Gastroesophageal sphincter (tissue), 4 donors: ENCODE data around the gene LRP1-AS. TPM values are rescaled to one million over a fixed set of nuclear protein-coding genes. Genes with fewer than 3 reads are reported as not detected.

ENCODE experiments used
- ATAC-seq: fragments of 150-250 bp; one replicate; pipeline ENCODE4 v1.9.1; 2016; ENCODE audit warnings: mild to moderate bottlenecking, moderate library complexity
- H3K27ac ChIP-seq, 4 donors: fragments of 200-600 bp; sonication (generic) in 3 of 4; 1 replicate in 3 of 4; 2 replicates in 1 of 4; pipeline ENCODE4 v1.5.1; 2016 to 2019
- H3K27me3 ChIP-seq: fragments of 200-600 bp; sonication (generic); one replicate; pipeline ENCODE4 v1.5.1; 2019
- H3K36me3 ChIP-seq, 2 donors: fragments of 200-600 bp; sonication (generic); one replicate each; pipeline ENCODE4 v1.5.1; 2019; ENCODE audit warnings: control low read depth in 1 of 2
- H3K4me1 ChIP-seq, 3 donors: fragments of 200-600 bp; sonication (generic); 1 replicate in 2 of 3; 2 replicates in 1 of 3; pipeline ENCODE4 v1.5.1; 2016 to 2019; ENCODE audit warnings: control low read depth in 2 of 3
- H3K4me3 ChIP-seq, 2 donors: fragments of 200-600 bp; sonication (generic); one replicate each; pipeline ENCODE4 v1.5.1; 2019; ENCODE audit warnings: mild to moderate bottlenecking in 1 of 2, moderate library complexity in 1 of 2
- H3K9me3 ChIP-seq, 3 donors: fragments of 200-600 bp; sonication (generic); one replicate each; pipeline ENCODE4 v1.5.1; 2017 to 2019; ENCODE audit warnings: control low read depth in 2 of 3
- EP300 ChIP-seq: sonication (generic); formaldehyde crosslinking; IDR thresholded peaks from one replicate; pipeline ENCODE4 v1.6.1; 2017; ENCODE audit warnings: antibody characterized with exemption, mild to moderate bottlenecking
- POLR2A ChIP-seq, 2 donors: fragments of 450-650 bp; IDR thresholded peaks; one replicate each; pipeline ENCODE4 v1.6.1; 2017; ENCODE audit warnings: antibody characterized with exemption in 2 of 2, mild to moderate bottlenecking in 2 of 2, moderate library complexity in 1 of 2
- POLR2AphosphoS5 ChIP-seq: sonication (generic); formaldehyde crosslinking; IDR thresholded peaks from one replicate; pipeline ENCODE4 v1.6.1; 2017; ENCODE audit warnings: antibody characterized with exemption
- WGBS, 2 donors: methylation state at CpG; one replicate each; pipeline ENCODE4 v1.1.5; 2018; ENCODE audit warnings: low coverage in 1 of 2; 5-methylcytosine and 5-hydroxymethylcytosine counted together
- total RNA-seq, 4 donors: library from RNA; depleted of rRNA; stranded (reverse); fragments of >200 nt; gene quantifications; one replicate each; pipeline ENCODE4 v1.1.0, GENCODE V29; 2016
- TF ChIP-seq, protein P1 (sequence below), 4 experiments: fragments of 200-600 bp in 2 of 4; fragments of 450-650 bp in 2 of 4; sonication (generic) in 1 of 4; IDR thresholded peaks; one replicate each; pipeline ENCODE4 v1.5.1; 2017 to 2019; ENCODE audit warnings: antibody characterized with exemption in 4 of 4, mild to moderate bottlenecking in 2 of 4, moderate library complexity in 2 of 4

LRP1-AS gene
- total RNA-seq, 4 donors from 2014 or later = not detected

DNA sequence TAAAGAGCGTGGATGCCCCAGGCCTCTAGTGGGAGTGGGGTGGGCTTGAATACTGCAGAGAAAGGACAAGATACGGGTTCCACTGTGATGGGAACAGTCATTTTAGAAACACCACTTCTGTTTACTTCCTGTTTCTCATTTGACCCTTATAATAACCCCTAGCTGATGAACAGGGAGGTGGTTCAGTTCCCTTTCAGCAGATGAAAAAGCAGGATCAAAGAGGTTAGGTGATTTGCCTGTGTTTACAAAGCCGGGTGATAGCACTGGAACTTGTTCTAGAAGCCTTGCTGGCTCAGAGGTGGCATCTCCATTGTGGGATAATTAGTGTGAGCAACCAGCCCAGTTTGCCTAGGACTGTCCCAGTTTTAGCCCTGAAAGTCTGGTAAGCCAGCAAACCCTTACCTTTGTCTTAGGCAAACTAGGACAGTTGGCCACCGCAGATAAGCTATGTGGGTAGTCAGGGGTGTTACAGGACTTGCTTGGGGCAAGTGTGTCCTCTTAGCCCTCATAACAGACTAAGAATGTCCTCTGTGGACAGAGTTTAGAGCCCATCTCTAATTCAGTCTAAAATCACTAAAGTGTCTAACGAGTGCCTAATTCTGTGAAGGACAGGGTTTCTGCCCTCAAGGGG is 7.5 kb upstream of the LRP1-AS start:
- H3K27ac ChIP-seq = peak overlapping the region in 2 of 4 donors; percentile 11 to 81
- 56 to 70% methylated on average over 3 to 4 of the region's 5 CpGs for WGBS, 2 donors
- H3K4me3 ChIP-seq = no peak overlapping the region
- H3K36me3 ChIP-seq = peaks cover 0 to 64% of the 10 kb centered on the region in 2 donors
- H3K4me1 ChIP-seq = peaks cover 0 to 77% (median 44%) of the 10 kb centered on the region in 3 donors
- no peaks in the 10 kb centered on the region for H3K27me3 ChIP-seq
- H3K9me3 ChIP-seq = no peaks in the 10 kb centered on the region
- no peak for TF ChIP-seq EP300
- TF ChIP-seq, protein P1, sequence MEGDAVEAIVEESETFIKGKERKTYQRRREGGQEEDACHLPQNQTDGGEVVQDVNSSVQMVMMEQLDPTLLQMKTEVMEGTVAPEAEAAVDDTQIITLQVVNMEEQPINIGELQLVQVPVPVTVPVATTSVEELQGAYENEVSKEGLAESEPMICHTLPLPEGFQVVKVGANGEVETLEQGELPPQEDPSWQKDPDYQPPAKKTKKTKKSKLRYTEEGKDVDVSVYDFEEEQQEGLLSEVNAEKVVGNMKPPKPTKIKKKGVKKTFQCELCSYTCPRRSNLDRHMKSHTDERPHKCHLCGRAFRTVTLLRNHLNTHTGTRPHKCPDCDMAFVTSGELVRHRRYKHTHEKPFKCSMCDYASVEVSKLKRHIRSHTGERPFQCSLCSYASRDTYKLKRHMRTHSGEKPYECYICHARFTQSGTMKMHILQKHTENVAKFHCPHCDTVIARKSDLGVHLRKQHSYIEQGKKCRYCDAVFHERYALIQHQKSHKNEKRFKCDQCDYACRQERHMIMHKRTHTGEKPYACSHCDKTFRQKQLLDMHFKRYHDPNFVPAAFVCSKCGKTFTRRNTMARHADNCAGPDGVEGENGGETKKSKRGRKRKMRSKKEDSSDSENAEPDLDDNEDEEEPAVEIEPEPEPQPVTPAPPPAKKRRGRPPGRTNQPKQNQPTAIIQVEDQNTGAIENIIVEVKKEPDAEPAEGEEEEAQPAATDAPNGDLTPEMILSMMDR (IDR thresholded peaks at IDR 0.05) = no peak
- ATAC-seq = no peak

GRCh38 chr12:57154076-57154475 is 6.7 kb upstream of the LRP1-AS start:
- no peak for ATAC-seq
- Histone ChIP-seq H3K27ac (peak overlapping the region in 2 of 4 donors; percentile 81 to 84), H3K27me3 (no peaks in the 10 kb centered on the region), H3K4me1 (peaks cover 0 to 79% (median 51%) of the 10 kb centered on the region in 3 donors), H3K36me3 (peaks cover 0 to 56% of the 10 kb centered on the region in 2 donors), H3K4me3 (no peak overlapping the region), H3K9me3 (no peaks in the 10 kb centered on the region)
- TF ChIP-seq POLR2A (IDR thresholded peaks at IDR 0.05) = no peak
- WGBS, 2 donors = 96% methylated on average over 4 of the region's 6 CpGs; no CpG with 5 or more reads in 1 of the 2 donors

GRCh38 chr12:57153415-57153997 is 6.1 kb upstream of the LRP1-AS start:
- peaks cover 0 to 50% of the 10 kb centered on the region in 2 donors for H3K36me3 ChIP-seq
- peak; percentile 34 for ATAC-seq
- WGBS, 2 donors = 80 to 83% methylated on average over 1 of the region's 1 CpG

DNA sequence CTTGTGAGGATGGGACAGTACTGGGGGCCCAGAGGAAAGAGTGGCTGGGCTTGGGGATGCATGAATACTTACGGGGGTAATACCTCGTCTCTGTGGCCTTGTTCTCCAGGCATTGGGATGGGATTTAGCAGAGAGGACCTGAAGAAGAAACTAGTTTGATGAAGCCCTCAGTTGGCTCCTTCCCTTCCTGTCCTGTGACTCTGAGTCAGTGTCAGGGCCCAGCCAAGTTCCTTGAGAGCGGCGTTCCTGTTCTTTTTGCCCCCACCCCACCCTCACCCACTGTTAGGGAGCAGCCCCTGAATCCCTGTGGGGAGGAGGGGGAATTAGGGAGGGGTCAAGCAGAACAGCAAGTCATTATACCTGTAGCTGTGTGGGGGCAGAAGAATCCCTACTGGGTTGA is 5.2 kb upstream of the LRP1-AS start:
- Histone ChIP-seq H3K4me1 (peaks cover 0 to 79% (median 49%) of the 10 kb centered on the region in 3 donors), H3K27me3 (no peaks in the 10 kb centered on the region), H3K36me3 (peaks cover 0 to 47% of the 10 kb centered on the region in 2 donors), H3K27ac (peak overlapping the region; percentile 35 to 89 (median 82)), H3K4me3 (no peak overlapping the region), H3K9me3 (no peaks in the 10 kb centered on the region)
- WGBS, 2 donors = 34 to 38% methylated on average over 3 to 4 of the region's 4 CpGs
- peak; percentile 10 for ATAC-seq
- peak; percentile 32 for TF ChIP-seq POLR2AphosphoS5
- TF ChIP-seq POLR2A (IDR thresholded peaks at IDR 0.05) = no peak

More at GRCh38 chr12:57153415-57153997, 6.1 kb upstream of the LRP1-AS start:
- no peak for TF ChIP-seq EP300
- TF ChIP-seq POLR2AphosphoS5 = no peak
- TF ChIP-seq POLR2A (IDR thresholded peaks at IDR 0.05) = no peak
- TF ChIP-seq, protein P1 (IDR thresholded peaks at IDR 0.05) = no peak
- H3K27me3 ChIP-seq = no peaks in the 10 kb centered on the region
- no peak overlapping the region for H3K4me3 ChIP-seq
- H3K9me3 ChIP-seq = no peaks in the 10 kb centered on the region
- peaks cover 0 to 79% (median 49%) of the 10 kb centered on the region in 3 donors for H3K4me1 ChIP-seq
- H3K27ac ChIP-seq = peak overlapping the region in 3 of 4 donors; percentile 81 to 89 (median 84)

GRCh38 chr12:57151741-57152630 is 4.6 kb upstream of the LRP1-AS start:
- Histone ChIP-seq H3K36me3 (peaks cover 0 to 47% of the 10 kb centered on the region in 2 donors), H3K27ac (peak overlapping the region; percentile 35 to 89 (median 82)), H3K9me3 (no peaks in the 10 kb centered on the region), H3K4me3 (no peak overlapping the region), H3K4me1 (peaks cover 0 to 82% (median 56%) of the 10 kb centered on the region in 3 donors), H3K27me3 (no peaks in the 10 kb centered on the region)
- ATAC-seq = peak; percentile 4
- peak; percentile 34 for TF ChIP-seq POLR2AphosphoS5
- TF ChIP-seq, protein P1 (IDR thresholded peaks at IDR 0.05) = no peak
- WGBS, 2 donors = 17 to 38% methylated on average over 2 to 11 of the region's 17 CpGs
